ENCODE results near the gene RHOT1. TPM values are rescaled to one million over a fixed set of nuclear protein-coding genes. Genes with fewer than 3 reads are reported as not detected.

RHOT1 gene
- polyA plus RNA-seq, 4 donors: 23.2 to 61.5 (median 34.8) TPM

DNA sequence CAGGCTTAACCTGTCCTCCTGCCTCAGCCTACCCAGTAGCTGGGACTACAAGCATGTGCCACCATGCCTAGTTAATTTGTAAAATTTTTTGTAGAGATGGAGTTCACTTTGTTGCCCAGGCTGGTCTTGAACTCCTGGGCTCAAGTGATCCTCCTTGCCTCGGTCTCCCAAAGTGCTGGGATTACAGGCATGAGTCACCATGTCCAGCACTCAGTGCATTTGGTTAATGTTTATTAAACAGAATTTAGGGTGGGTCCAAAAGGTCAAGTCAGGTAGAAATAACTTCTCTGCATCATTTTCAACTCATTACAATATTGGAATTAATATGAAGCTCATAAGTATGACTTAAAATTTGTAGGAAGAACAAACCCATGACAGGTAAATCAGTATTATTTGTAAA, 55.7 kb downstream of the RHOT1 start:
- Histone ChIP-seq H3K36me3 (ENCODE audit: control insufficient read depth in 3 of 3, insufficient read depth in 2 of 3, low read depth in 1 of 3, low read length in 3 of 3) (peaks cover 10 to 40% (median 14%) of the 10 kb centered on the region in 3 donors), H3K4me1 (ENCODE audit: control insufficient read depth in 3 of 3, insufficient read depth in 2 of 3, low read depth in 1 of 3, low read length in 2 of 3) (no peaks in the 10 kb centered on the region), H3K4me3 (ENCODE audit: low read depth in 1 of 3, low read length in 3 of 3) (no peak overlapping the region), H3K27me3 (ENCODE audit: control insufficient read depth in 3 of 3, insufficient read depth in 3 of 3, low read length in 3 of 3) (no peaks in the 10 kb centered on the region), H3K27ac (ENCODE audit: low read depth in 1 of 3, low read length in 2 of 3) (no peak overlapping the region), H3K9me3 (ENCODE audit: control insufficient read depth in 2 of 2, insufficient read depth in 1 of 2, low read depth in 1 of 2, low read length in 1 of 2) (no peaks in the 10 kb centered on the region)
- DNase-seq: peak in 1 of 2 donors; percentile 66
- WGBS, 3 donors: 19 to 61% (median 60%) methylated on average over 1 of the region's 1 CpG
- FAIRE-seq: no peak

DNA sequence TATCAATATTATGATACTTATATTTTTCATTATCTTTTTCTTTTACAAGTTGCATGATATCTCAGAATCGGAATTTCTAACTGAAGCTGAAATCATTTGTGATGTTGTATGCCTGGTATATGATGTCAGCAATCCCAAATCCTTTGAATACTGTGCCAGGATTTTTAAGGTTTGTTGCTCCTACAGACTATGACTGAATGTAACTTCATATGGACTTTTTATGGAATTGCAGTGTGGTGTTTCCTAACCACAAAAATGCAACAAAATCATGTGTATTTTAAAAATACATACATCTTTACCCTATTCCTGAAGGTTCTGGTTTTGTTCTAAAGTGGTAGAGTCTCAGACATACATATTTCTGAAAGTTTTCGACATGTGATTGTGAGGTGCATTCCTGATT, 64.6 kb downstream of the RHOT1 start:
- WGBS, 3 donors: 86 to 95% (median 86%) methylated on average over 2 of the region's 2 CpGs
- no peaks in the 10 kb centered on the region for H3K27me3 ChIP-seq (ENCODE audit: control insufficient read depth in 3 of 3, insufficient read depth in 3 of 3, low read length in 3 of 3)
- DNase-seq (no peak), FAIRE-seq (no peak)
- H3K36me3 ChIP-seq (ENCODE audit: control insufficient read depth in 3 of 3, insufficient read depth in 2 of 3, low read depth in 1 of 3, low read length in 3 of 3): peaks cover 4 to 18% (median 5%) of the 10 kb centered on the region in 3 donors
- H3K4me1 ChIP-seq (ENCODE audit: control insufficient read depth in 3 of 3, insufficient read depth in 2 of 3, low read depth in 1 of 3, low read length in 2 of 3): no peaks in the 10 kb centered on the region
- no peaks in the 10 kb centered on the region for H3K9me3 ChIP-seq (ENCODE audit: control insufficient read depth in 2 of 2, insufficient read depth in 1 of 2, low read depth in 1 of 2, low read length in 1 of 2)
- no peak overlapping the region for H3K27ac ChIP-seq (ENCODE audit: low read depth in 1 of 3, low read length in 2 of 3)
- no peak overlapping the region for H3K4me3 ChIP-seq (ENCODE audit: low read depth in 1 of 3, low read length in 3 of 3)

DNA sequence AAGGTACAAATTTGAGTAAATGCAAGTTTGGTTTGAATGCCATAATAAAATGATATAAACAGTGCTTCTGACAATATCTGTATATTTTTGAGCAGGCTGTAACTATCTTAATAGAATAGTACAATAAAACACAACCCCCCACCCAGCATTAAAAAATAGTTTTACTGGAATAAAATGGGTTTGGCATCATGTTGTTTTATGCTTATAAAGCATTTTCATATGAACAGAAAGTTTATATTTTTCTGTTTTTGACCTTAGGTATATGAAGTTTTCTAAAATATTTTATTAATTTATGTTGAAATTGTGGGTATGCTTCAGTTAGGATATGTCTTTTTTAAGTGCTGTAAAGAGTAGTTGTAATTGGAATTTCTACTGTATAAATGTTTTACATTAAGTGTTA, 66.1 kb downstream of the RHOT1 start:
- no peak overlapping the region for H3K4me3 ChIP-seq (ENCODE audit: low read depth in 1 of 3, low read length in 3 of 3)
- no peaks in the 10 kb centered on the region for H3K4me1 ChIP-seq (ENCODE audit: control insufficient read depth in 3 of 3, insufficient read depth in 2 of 3, low read depth in 1 of 3, low read length in 2 of 3)
- no peak for DNase-seq
- H3K9me3 ChIP-seq (ENCODE audit: control insufficient read depth in 2 of 2, insufficient read depth in 1 of 2, low read depth in 1 of 2, low read length in 1 of 2): no peaks in the 10 kb centered on the region
- no peaks in the 10 kb centered on the region for H3K27me3 ChIP-seq (ENCODE audit: control insufficient read depth in 3 of 3, insufficient read depth in 3 of 3, low read length in 3 of 3)
- peaks cover 2 to 12% (median 11%) of the 10 kb centered on the region in 3 donors for H3K36me3 ChIP-seq (ENCODE audit: control insufficient read depth in 3 of 3, insufficient read depth in 2 of 3, low read depth in 1 of 3, low read length in 3 of 3)
- FAIRE-seq: no peak
- no peak overlapping the region for H3K27ac ChIP-seq (ENCODE audit: low read depth in 1 of 3, low read length in 2 of 3)

DNA sequence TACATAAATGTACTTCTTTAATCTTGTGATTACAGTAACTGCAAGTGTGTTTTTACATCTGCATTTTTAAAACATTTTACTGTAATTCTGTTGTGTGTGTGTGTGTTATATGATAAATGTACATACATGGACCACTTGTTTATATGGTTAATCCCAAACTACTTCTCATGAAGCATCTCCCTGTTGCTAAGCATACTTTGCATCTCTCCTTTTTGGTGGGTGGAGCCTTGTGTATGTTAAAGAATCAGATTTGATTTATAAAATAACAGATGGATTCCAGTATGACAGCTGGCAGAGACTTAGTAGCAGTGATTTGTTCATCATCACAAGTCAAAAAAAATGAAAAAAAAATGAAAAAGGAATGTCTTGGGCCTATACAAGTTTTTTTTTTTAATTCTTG, 67.3 kb downstream of the RHOT1 start:
- Histone ChIP-seq H3K36me3 (ENCODE audit: control insufficient read depth in 3 of 3, insufficient read depth in 2 of 3, low read depth in 1 of 3, low read length in 3 of 3) (peaks cover 2 to 12% (median 6%) of the 10 kb centered on the region in 3 donors), H3K4me3 (ENCODE audit: low read depth in 1 of 3, low read length in 3 of 3) (no peak overlapping the region), H3K27ac (ENCODE audit: low read depth in 1 of 3, low read length in 2 of 3) (no peak overlapping the region), H3K9me3 (ENCODE audit: control insufficient read depth in 2 of 2, insufficient read depth in 1 of 2, low read depth in 1 of 2, low read length in 1 of 2) (no peaks in the 10 kb centered on the region), H3K27me3 (ENCODE audit: control insufficient read depth in 3 of 3, insufficient read depth in 3 of 3, low read length in 3 of 3) (no peaks in the 10 kb centered on the region), H3K4me1 (ENCODE audit: control insufficient read depth in 3 of 3, insufficient read depth in 2 of 3, low read depth in 1 of 3, low read length in 2 of 3) (no peaks in the 10 kb centered on the region)
- FAIRE-seq: no peak
- no peak for DNase-seq

DNA sequence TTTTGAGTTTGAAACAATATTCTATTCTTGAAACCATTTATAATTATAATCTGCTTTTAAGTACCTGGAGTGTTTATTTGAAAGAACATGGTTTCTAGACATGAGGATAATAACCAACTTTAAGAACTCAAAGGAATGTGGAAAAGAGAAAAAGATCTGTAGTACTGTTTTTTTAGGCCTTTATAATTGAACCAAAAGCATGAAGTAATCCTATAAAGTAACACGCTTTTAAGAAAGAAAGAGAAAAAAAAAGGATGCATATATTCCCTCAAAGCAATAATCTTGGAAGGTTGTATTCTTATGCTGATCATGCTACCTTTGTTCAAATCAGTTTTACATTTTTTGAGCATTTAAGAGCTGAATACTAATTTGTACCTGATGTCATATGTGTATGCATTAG, 69.4 kb downstream of the RHOT1 start:
- no peak overlapping the region for H3K27ac ChIP-seq (ENCODE audit: low read depth in 1 of 3, low read length in 2 of 3)
- FAIRE-seq (no peak), DNase-seq (no peak)
- WGBS, 3 donors: 96 to 100% (median 100%) methylated on average over 1 of the region's 1 CpG
- H3K4me3 ChIP-seq (ENCODE audit: low read depth in 1 of 3, low read length in 3 of 3): no peak overlapping the region
- H3K36me3 ChIP-seq (ENCODE audit: control insufficient read depth in 3 of 3, insufficient read depth in 2 of 3, low read depth in 1 of 3, low read length in 3 of 3): peaks cover 2 to 12% (median 3%) of the 10 kb centered on the region in 3 donors
- no peaks in the 10 kb centered on the region for H3K27me3 ChIP-seq (ENCODE audit: control insufficient read depth in 3 of 3, insufficient read depth in 3 of 3, low read length in 3 of 3)
- H3K9me3 ChIP-seq (ENCODE audit: control insufficient read depth in 2 of 2, insufficient read depth in 1 of 2, low read depth in 1 of 2, low read length in 1 of 2): no peaks in the 10 kb centered on the region
- no peaks in the 10 kb centered on the region for H3K4me1 ChIP-seq (ENCODE audit: control insufficient read depth in 3 of 3, insufficient read depth in 2 of 3, low read depth in 1 of 3, low read length in 2 of 3)

DNA sequence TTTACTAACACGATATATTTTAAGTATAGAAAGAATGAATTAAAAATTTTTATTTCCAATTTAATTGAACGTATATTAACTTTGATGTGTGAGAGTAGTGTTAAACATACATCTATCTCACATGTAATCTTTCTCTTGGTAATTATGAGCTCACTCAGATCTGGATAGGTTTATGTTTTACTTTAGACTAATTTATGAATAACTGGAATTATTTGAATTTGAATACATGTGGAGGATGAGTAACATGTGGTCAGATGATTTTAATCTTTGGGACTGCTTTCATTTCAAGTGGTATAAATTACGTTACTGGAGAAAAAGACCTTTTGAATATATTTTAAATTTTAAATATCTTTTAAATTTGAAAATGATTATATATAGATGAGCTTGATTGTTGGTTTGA, 73.4 kb downstream of the RHOT1 start:
- Histone ChIP-seq H3K27me3 (ENCODE audit: control insufficient read depth in 3 of 3, insufficient read depth in 3 of 3, low read length in 3 of 3) (no peaks in the 10 kb centered on the region), H3K4me1 (ENCODE audit: control insufficient read depth in 3 of 3, insufficient read depth in 2 of 3, low read depth in 1 of 3, low read length in 2 of 3) (no peaks in the 10 kb centered on the region), H3K9me3 (ENCODE audit: control insufficient read depth in 2 of 2, insufficient read depth in 1 of 2, low read depth in 1 of 2, low read length in 1 of 2) (no peaks in the 10 kb centered on the region), H3K36me3 (ENCODE audit: control insufficient read depth in 3 of 3, insufficient read depth in 2 of 3, low read depth in 1 of 3, low read length in 3 of 3) (peaks cover 0 to 17% (median 7%) of the 10 kb centered on the region in 3 donors), H3K27ac (ENCODE audit: low read depth in 1 of 3, low read length in 2 of 3) (no peak overlapping the region), H3K4me3 (ENCODE audit: low read depth in 1 of 3, low read length in 3 of 3) (no peak overlapping the region)
- FAIRE-seq (peak; percentile 86), DNase-seq (no peak)
- WGBS, 3 donors: 91 to 94% (median 94%) methylated on average over 3 of the region's 3 CpGs

DNA sequence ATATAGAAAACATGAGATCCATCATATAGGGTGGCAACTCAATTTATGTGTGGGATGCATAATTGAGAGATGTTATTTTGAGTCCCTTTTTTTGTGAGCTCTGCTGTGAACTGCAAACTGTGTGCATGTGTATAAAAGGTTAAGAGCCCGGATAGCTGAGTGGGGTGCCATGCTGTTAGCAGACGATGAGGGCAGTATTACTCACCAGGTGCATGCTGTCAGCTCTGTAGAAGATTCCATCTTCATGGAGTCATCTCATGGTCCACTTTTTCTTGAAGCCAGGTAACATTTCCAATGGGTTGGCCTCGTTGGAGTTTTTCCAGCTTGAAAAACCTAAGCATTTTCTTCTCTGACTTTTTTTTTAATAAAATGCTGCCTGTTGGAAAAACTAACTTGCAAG, 80.3 kb downstream of the RHOT1 start:
- WGBS, 3 donors: 78 to 89% (median 81%) methylated on average over 3 of the region's 3 CpGs
- no peak for FAIRE-seq

DNA sequence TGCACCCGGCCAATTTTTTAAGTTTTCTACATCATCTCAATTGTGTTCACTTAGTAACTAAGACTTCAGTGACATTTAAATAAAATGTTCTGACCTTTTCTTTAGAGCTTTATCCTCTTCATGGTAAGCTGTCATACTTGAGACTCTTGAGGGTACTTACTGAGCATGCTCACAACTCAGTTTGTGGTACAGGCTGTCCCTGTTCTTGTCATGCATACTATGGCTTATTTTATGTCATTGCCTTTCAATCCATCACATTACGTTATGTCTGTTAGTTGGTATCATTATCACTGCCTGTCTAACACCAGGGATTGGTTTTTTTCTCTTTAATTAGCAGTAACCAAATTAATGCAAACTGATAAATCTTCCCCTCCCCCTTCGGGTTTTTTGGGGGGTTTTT, 81.4 kb downstream of the RHOT1 start:
- Histone ChIP-seq H3K4me1 (ENCODE audit: control insufficient read depth in 3 of 3, insufficient read depth in 2 of 3, low read depth in 1 of 3, low read length in 2 of 3) (no peaks in the 10 kb centered on the region), H3K27me3 (ENCODE audit: control insufficient read depth in 3 of 3, insufficient read depth in 3 of 3, low read length in 3 of 3) (no peaks in the 10 kb centered on the region), H3K27ac (ENCODE audit: low read depth in 1 of 3, low read length in 2 of 3) (no peak overlapping the region), H3K9me3 (ENCODE audit: control insufficient read depth in 2 of 2, insufficient read depth in 1 of 2, low read depth in 1 of 2, low read length in 1 of 2) (no peaks in the 10 kb centered on the region), H3K4me3 (ENCODE audit: low read depth in 1 of 3, low read length in 3 of 3) (no peak overlapping the region), H3K36me3 (ENCODE audit: control insufficient read depth in 3 of 3, insufficient read depth in 2 of 3, low read depth in 1 of 3, low read length in 3 of 3) (peaks cover 0 to 20% (median 2%) of the 10 kb centered on the region in 3 donors)
- no peak for FAIRE-seq
- no peak for DNase-seq
- 69 to 97% (median 86%) methylated on average over 3 of the region's 3 CpGs for WGBS, 3 donors

More for the DNA sequence above, 80.3 kb downstream of the RHOT1 start:
- no peak overlapping the region for H3K4me3 ChIP-seq (ENCODE audit: low read depth in 1 of 3, low read length in 3 of 3)
- peaks cover 0 to 24% (median 2%) of the 10 kb centered on the region in 3 donors for H3K36me3 ChIP-seq (ENCODE audit: control insufficient read depth in 3 of 3, insufficient read depth in 2 of 3, low read depth in 1 of 3, low read length in 3 of 3)
- H3K27ac ChIP-seq (ENCODE audit: low read depth in 1 of 3, low read length in 2 of 3): no peak overlapping the region
- no peaks in the 10 kb centered on the region for H3K4me1 ChIP-seq (ENCODE audit: control insufficient read depth in 3 of 3, insufficient read depth in 2 of 3, low read depth in 1 of 3, low read length in 2 of 3)
- no peaks in the 10 kb centered on the region for H3K9me3 ChIP-seq (ENCODE audit: control insufficient read depth in 2 of 2, insufficient read depth in 1 of 2, low read depth in 1 of 2, low read length in 1 of 2)
- H3K27me3 ChIP-seq (ENCODE audit: control insufficient read depth in 3 of 3, insufficient read depth in 3 of 3, low read length in 3 of 3): no peaks in the 10 kb centered on the region
- no peak for DNase-seq

DNA sequence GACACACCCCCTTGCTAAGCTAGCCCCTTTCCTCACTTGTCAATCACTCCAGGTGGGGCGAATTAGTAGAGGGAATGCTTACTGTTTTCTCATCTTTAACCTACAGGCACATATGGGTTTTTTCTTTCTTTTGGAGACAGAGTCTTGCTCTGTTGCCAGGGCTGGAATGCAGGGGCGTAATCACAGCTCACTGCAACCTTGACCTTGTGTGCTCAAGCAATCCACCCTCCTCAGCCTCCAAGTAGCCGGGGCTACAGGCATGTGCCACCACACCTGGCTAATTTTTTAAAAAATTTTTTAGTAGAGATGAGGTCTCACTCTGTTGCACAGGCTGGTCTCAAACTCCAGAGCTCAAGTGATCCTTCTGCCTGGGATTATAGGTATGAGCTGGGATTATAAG, 84.6 kb downstream of the RHOT1 start:
- FAIRE-seq: no peak
- 82 to 88% (median 83%) methylated on average over 3 of the region's 3 CpGs for WGBS, 3 donors

More for the DNA sequence above, 84.6 kb downstream of the RHOT1 start:
- no peak overlapping the region for H3K4me3 ChIP-seq (ENCODE audit: low read depth in 1 of 3, low read length in 3 of 3)
- no peak overlapping the region for H3K27ac ChIP-seq (ENCODE audit: low read depth in 1 of 3, low read length in 2 of 3)
- H3K27me3 ChIP-seq (ENCODE audit: control insufficient read depth in 3 of 3, insufficient read depth in 3 of 3, low read length in 3 of 3): no peaks in the 10 kb centered on the region
- H3K36me3 ChIP-seq (ENCODE audit: control insufficient read depth in 3 of 3, insufficient read depth in 2 of 3, low read depth in 1 of 3, low read length in 3 of 3): peaks cover 0 to 11% (median 2%) of the 10 kb centered on the region in 3 donors
- H3K4me1 ChIP-seq (ENCODE audit: control insufficient read depth in 3 of 3, insufficient read depth in 2 of 3, low read depth in 1 of 3, low read length in 2 of 3): no peaks in the 10 kb centered on the region
- H3K9me3 ChIP-seq (ENCODE audit: control insufficient read depth in 2 of 2, insufficient read depth in 1 of 2, low read depth in 1 of 2, low read length in 1 of 2): no peaks in the 10 kb centered on the region
- DNase-seq: no peak

All from small intestine (tissue), 7 donors.